ENCODE measurements around the gene MICAL2.

- TF ChIP-seq ATF3 (IDR thresholded peaks at IDR 0.05) (no peak), CTCF (IDR thresholded peaks at IDR 0.05 in 2 of 3, conservative IDR thresholded peaks at IDR 0.05 in 1 of 3; ENCODE audit: borderline replicate concordance in 1 of 3, insufficient read depth in 1 of 3, low read depth in 2 of 3, low read length in 2 of 3) (no peak), YY1 (IDR thresholded peaks at IDR 0.05; ENCODE audit: extremely low read depth, insufficient replicate concordance, low read depth, low read length) (no peak), EZH2 (IDR thresholded peaks at IDR 0.05) (no peak), JUND (IDR thresholded peaks at IDR 0.05) (no peak)
Measured at GRCh38 chr11:12158909-12159308, 48.5 kb downstream of the MICAL2 start.

All from HCT116 (cell line).